Activated CD4-positive, alpha-beta T cell treated with anti-CD3 and anti-CD28 coated beads for 1 hour (primary cell): ENCODE measurements around the gene MED12L.

Experiments
- DNase-seq: peaks from one replicate; pipeline ENCODE4 v3.0.0-alpha.2; 2020

MED12L gene

DNA sequence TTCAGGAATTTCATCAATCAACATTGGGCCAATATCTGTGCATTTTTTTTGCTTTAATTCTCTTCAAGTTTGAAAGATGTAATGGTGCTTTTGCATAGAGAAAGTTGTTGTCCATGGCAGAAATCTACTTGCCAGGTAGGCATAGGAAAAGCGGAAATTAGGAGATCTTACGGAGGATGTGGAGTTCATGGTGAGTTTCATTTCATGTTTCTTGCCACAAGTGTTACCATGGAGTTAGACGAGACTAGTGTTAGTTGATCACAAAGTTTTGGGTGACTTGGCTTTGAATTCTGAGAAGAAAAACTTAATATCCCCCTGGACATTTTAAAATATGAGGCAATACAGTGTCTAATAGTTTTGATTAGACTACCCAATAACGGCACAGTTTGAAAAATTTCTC lies 244.9 kb downstream of the MED12L start:
- DNase-seq, result no peak

DNA sequence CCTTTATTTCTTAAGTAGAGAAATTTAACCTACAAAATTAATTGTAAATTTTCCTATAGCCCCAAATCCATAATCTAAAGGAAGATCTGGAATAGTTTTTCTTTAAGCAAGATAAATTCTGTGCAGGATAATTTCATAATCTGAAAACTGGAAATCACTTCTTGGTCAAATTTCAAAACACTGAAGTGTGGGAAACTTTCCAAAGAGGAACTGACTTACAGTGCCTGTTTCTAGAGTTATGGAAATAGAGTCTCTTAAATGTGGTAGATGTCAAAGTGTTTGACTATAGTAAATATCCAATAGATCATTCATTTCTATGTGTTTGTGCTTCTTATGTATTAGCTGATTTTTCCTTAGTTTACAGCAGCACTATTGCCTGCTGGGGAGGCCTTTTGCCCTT lies 245.4 kb downstream of the MED12L start:
- no peak for DNase-seq

- DNase-seq, result no peak
Observed at GRCh38 chr3:151331696-151332095, 246.2 kb downstream of the MED12L start.

DNA sequence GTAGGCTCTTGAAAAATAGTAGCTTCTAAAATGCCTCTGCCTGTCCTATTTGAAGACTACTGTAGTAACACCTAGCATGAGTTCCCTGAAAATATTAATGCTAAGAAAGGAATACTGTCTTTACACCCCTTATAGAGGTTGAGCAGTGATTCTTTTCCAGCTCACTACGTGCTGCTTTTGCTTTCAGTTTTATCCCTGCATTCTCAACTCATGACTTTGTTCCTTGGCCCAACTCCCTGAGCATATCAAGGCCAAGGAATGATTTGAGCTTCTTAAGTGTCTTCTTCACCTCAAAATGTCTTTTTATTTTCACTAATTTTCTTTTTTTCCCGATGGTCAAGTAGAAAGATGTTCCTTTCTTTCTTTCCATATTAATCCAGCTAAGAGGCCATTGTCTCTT lies 260.4 kb downstream of the MED12L start:
- DNase-seq, result no peak

- no peak for DNase-seq
Observed at GRCh38 chr3:151346292-151346691, 260.8 kb downstream of the MED12L start.

GRCh38 chr3:151347432-151347831 lies 262.0 kb downstream of the MED12L start:
- DNase-seq, result no peak

DNA sequence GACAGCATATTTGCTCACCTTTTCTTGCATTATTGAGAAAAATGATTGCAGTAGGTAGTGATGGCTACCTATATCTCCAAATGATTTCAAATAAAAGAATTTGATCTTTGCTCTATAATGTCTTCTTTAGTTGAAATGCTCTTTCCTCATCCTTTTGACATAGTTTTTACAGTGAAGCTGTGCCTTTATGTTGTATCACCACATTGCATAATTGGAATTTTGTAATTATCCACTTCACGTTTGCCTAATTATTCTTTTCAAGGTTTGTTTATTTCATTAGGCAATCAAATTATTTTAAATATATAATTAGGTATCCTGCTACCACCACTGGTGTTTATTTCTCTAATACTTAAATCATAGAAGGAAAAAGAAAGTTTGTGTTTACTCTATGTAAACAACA lies 265.2 kb downstream of the MED12L start:
- DNase-seq, result no peak

DNA sequence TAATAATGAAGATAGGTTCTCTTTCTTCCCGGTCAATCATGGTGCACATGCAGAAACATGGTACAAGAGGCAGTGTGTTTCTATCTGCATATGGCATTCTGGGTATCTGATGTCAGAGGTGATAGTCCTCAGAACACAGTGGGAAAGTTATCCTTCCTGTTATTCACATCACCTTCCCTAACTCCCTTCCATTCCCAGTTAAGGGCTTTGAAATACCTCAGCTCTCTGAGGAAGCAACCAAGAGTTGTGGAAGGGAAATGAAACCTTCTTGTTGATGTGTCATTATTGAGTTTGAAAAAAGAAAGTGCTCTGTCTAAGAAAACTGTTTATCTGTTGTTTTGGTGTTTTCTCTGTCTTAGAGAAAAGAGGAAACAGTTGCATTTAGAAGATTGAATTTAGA lies 265.8 kb downstream of the MED12L start:
- no peak for DNase-seq

- no peak for DNase-seq
Observed at GRCh38 chr3:151351648-151352047, 266.2 kb downstream of the MED12L start.

GRCh38 chr3:151356794-151357462 lies 271.5 kb downstream of the MED12L start:
- no peak for DNase-seq

GRCh38 chr3:151357463-151357850 lies 272.0 kb downstream of the MED12L start:
- DNase-seq, result no peak

GRCh38 chr3:151362751-151363174 lies 277.3 kb downstream of the MED12L start:
- DNase-seq, result no peak

- no peak for DNase-seq
Observed at GRCh38 chr3:151366993-151367392, 281.5 kb downstream of the MED12L start.

GRCh38 chr3:151367448-151367847 lies 282.0 kb downstream of the MED12L start:
- DNase-seq, result no peak

DNA sequence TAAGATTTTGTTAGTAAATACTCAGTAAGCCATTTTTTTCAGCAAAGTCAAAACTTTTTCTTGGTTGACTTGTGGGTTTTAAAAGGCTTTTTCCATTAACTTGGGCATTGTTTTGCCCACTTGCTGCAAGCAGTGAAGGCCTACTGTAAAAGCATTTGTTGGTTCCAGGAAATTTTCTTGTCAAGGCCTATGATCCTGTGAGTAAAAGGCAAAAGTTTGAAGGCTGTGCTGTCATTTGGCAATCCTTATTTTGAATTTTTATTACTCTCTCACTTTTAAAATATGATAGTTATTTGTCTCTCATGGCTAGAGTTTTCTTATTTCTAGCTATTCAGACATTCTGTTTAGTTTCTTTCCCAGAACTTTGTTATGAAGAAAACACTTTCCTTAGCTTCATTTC lies 286.1 kb downstream of the MED12L start:
- no peak for DNase-seq

DNA sequence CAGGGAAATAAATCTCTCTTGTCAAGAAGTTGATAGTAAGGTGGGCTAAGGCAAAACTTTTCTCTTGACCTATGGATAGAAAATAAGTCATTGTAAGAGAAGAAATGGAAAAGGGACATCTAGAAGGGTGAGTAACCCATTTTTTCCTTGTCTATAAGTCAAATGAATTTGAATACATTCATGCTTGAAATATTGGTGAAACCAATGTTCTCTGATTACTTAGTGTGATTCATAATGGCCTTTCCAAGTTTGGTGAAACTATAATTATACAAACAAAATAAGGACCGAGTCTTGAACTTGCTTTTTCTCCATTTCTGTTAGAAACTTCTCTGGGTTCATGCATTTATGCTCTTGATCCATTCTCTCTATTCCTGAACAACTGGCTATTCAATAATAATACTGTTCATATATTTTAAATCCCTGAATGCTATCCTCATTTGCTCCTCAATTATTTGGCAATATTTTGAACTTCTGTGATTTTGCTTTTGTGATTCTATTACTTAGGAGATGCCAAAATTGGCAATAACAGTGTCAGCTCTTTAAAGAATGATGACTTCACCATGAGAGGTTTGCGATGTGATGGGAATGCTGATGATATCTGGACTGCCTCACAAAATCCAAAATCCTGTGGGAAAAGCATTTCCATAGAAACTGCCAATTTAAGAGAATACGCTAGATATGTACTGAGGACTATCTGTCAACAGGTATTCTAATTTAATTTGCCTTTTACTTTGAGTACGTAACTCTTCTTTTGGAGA lies 286.8 kb downstream of the MED12L start:
- no peak for DNase-seq

- DNase-seq, result no peak
Observed at GRCh38 chr3:151377768-151378385, 292.4 kb downstream of the MED12L start.

- DNase-seq, result no peak
Observed at GRCh38 chr3:151379083-151379734, 293.7 kb downstream of the MED12L start.

- no peak for DNase-seq
Observed at GRCh38 chr3:151382671-151383070, 297.2 kb downstream of the MED12L start.

- DNase-seq, result no peak
Observed at GRCh38 chr3:151383111-151383510, 297.6 kb downstream of the MED12L start.

DNA sequence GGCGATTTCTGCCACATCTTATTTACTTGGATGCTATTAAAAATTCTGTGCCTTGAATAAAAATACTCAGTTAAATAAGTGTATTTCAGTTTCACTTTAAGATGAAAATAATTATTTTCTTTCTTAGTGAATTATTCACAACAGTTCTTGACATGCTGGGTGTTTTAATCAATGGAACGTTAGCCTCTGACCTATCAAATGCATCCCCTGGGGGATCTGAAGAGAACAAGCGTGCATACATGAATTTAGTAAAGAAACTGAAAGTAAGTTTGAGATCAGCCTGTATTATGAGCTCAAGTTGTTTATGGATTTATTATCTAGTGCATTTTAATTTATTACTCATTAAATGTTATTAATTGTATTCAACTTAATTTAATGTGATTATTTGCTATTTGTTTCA lies 298.5 kb downstream of the MED12L start:
- no peak for DNase-seq

GRCh38 chr3:151384741-151385174 lies 299.3 kb downstream of the MED12L start, which contains the start of gene P2RY12:
Gene P2RY12 (minus strand): TSS chr3:151384753. CDS start chr3:151338845, 45,908 bp downstream.
- DNase-seq, result no peak

DNA sequence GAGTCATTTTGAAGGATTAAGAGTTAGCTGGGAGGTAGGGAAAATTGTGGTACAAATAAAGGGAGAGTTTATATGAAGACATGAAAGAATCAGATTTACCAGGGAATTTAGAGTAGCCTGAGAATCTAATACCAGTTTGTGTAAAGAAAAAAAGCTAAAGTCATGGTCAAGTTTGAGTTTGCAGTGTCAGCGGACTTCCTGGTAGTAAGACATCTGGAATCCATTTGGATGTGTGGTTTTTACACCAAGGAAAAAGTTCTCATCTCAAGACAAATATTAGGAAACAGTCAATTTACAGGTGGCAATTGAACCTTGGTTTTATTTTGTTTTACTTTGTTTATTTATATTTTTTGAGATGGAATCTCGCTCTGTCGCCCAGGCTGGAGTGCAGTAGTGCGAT lies 300.6 kb downstream of the MED12L start:
- no peak for DNase-seq

- no peak for DNase-seq
Observed at GRCh38 chr3:151387432-151387831, 302.0 kb downstream of the MED12L start.
